ENCODE measurements around the gene FAM222A. TPM values are rescaled to one million over a fixed set of nuclear protein-coding genes. Genes with fewer than 3 reads are reported as not detected.

The FAM222A gene
- polyA plus RNA-seq, 3 donors, result 0.34 to 2.1 (median 1.7) TPM

DNA sequence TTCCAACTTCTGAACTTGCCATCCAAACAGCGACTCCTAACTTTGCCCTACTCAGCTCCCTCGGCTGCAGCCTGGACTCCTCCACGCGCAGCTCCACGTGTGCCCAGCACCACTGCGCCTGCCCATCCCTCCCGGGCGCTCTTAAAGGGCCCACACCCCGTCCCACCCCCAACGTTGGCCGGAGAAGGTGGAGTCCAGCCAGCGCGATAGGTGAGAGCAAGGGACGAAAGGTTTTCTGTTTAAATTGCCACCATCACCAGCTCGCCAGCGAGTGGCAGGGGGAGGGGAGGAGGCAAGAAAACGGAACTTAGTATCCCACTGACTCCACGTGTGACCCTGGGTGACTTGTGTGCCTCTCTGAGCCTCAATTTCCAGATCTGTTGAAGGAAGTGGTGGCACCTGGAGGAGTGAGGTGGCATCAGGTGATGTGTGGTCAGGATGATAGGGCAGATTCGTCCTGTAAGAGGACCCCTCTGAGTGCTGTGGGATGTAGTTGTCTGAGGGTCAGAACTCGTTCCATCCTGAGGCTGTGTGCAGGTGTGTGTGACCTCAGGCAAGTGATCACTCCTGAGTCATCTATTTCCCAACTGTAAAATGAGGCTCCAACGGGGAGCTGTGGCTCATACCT, 59.9 kb downstream of the FAM222A start:
- no peak overlapping the region for H3K27ac ChIP-seq (ENCODE audit: low read depth, low read length)
- 18 to 29% (median 26%) methylated on average over 21 of the region's 21 CpGs for WGBS, 3 donors

DNA sequence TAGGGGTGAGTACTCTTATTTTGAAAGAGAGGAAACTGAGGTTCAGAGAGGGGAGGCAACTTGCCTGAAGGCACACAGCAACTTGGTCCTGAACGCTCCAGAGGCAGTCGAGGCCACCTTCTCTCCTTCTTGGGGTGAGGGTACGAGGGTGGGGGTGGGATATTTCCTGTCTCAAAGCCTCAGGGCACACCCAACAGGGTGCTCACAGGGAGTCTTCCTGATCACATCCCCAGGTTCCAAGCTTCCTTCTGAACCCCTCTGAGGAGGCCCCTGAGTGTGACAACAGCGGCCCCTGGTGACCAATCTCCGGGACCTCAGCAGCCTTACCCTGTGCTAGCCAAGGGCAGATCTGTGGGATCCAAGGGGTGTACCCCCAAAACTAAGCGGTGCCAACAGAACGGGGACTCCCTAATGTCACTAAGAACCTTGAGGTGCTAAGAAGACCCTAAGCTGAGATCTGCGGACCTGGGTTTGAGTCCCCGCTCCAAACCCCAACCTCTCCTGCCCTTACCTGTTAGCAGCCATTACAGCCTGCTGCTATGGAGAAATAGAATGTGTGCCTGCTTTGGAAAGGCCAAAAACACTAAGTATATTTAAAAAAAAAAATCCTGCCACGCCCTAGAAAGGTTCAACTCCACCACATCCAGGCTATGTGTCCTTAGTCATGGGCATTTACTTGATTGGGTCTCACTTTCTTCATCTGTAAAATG, 61.7 kb downstream of the FAM222A start:
- no peak overlapping the region for H3K27ac ChIP-seq (ENCODE audit: low read depth, low read length)
- WGBS, 3 donors, result 16 to 20% (median 19%) methylated on average over 10 of the region's 10 CpGs

DNA sequence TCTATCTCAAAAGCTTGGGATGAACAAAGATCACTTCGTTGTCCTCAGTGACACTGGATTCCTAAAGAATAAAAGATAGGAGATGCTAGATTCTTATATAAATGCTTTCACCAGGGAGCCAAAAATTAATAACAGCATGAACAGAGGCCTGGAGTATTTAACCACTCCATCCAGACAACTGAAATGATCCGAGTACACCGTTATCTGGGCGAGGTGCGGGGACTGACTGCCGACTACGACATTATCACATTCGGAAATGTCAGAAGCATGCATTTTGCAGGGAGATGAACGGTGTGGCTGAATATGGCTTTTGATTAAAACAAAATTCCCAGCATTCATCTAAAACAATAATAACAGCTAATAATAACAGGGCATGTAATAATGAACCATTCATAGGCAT, 63.0 kb downstream of the FAM222A start:
- no peak overlapping the region for H3K27ac ChIP-seq (ENCODE audit: low read depth, low read length)
- WGBS, 3 donors, result 67 to 74% (median 71%) methylated on average over 9 of the region's 9 CpGs

DNA sequence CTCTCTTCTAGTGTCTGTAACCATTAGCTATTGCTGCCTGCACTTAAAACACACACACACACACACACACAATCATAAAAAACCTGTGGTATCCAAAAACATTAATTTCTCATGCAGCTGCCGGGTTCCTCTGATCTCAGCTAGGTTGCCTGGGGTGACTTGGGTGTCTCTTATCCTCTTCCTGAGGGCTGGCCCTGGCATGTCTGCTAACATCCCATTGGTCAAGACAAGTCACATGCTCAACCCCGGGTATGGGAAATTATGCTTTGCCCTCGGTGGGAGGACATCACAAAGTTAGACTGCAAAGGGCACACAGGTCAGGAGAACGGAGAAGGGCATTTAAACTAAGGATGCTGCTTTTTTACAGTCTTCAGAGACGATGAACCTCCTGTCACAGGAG, 63.9 kb downstream of the FAM222A start:
- 33 to 44% (median 34%) methylated on average over 5 of the region's 5 CpGs for WGBS, 3 donors
- H3K27ac ChIP-seq (ENCODE audit: low read depth, low read length), result no peak overlapping the region

DNA sequence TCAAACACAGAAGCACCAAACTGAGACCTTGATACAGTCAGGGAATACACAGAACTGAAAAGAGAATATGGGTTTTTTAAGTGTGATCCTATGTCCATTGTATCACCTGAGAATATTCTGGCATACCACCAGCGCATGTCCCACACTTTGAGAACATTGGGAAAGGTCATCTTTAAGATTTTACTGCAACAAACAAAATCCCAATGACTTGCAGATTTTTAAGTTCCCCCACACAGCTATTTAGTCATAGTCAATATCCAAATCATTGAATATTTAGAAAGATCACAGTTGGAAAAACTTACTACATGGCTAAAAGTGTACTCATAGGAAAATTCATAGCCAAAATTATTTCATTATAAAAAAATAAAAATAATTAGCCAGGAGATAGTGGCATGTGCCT, 65.1 kb downstream of the FAM222A start:
- WGBS, 3 donors, result 47 to 97% (median 95%) methylated on average over 1 of the region's 1 CpG
- H3K27ac ChIP-seq (ENCODE audit: low read depth, low read length), result no peak overlapping the region

DNA sequence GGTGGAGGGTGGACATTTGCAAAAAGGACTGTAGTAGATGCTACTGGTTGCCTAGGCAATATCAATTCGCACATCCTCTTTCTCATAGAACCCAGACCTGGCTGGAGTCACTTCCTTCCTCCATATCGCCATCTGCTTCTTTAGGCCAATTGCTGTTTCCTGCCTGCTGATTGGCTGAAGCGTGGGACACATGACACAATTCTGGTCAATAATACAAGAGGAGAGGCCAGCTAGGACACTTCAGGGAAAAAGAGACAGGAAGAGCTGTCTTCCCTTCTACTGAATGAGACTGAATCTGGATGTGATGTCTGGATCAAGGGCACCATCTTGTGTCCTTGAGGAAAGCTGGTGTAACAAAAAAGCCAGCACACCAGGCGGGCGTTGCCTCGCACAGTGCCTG, 65.8 kb downstream of the FAM222A start:
- H3K27ac ChIP-seq (ENCODE audit: low read depth, low read length), result no peak overlapping the region
- WGBS, 3 donors, result 76 to 93% (median 77%) methylated on average over 6 of the region's 6 CpGs

DNA sequence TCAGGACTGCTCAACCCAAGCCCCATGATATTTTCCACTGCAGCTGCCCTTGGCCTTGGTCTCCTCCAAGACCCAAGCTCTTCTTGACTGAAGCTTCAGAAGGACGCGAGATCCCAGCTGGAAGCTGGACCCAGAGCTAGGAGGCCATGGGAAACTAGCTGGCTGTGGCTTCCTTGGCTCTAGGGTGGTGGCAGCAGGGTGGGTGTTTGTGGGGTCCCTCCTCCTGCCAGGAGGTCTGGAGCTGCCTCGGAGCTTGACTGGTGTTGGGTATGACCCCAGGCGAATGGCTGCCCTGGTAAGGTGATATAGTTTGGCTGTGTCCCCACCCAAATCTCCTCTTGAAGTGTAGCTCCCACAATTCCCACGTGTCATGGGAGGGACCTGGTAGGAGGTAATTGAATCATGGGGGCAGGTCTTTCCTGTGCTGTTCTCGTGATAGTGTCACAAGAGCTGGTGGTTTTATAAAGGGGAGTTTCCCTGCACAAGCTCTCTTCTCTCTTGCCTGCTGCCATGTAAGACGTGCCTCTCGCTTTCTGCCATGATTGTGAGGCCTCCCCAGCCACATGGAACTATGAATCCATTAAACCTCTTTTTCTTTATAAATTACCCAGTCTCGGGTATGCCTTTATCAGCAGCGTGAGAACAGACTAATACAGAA, 68.2 kb downstream of the FAM222A start:
- WGBS, 3 donors, result 77 to 88% (median 79%) methylated on average over 10 of the region's 10 CpGs

DNA sequence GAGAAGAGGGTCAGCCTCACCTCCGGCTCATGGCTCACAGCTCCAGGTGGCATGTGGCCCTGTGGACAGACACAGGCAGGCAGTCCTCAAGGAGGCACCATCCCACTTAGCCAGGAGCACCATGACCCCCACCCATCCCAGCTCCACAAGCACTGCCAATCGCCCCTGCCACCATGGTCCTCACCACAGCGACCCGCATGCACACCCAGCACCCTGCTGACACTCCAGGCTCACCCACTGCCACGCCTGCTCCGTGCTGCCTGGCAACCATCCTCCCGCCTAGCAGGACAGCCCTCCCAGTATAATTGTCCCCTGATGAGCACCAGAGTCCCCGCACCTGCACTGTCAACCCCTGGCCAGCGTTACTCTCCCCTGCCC, 68.7 kb downstream of the FAM222A start:
- WGBS, 3 donors, result 81 to 94% (median 92%) methylated on average over 9 of the region's 9 CpGs
- no peak overlapping the region for H3K27ac ChIP-seq (ENCODE audit: low read depth, low read length)

More for the DNA sequence above, 68.2 kb downstream of the FAM222A start:
- H3K27ac ChIP-seq (ENCODE audit: low read depth, low read length), result no peak overlapping the region

DNA sequence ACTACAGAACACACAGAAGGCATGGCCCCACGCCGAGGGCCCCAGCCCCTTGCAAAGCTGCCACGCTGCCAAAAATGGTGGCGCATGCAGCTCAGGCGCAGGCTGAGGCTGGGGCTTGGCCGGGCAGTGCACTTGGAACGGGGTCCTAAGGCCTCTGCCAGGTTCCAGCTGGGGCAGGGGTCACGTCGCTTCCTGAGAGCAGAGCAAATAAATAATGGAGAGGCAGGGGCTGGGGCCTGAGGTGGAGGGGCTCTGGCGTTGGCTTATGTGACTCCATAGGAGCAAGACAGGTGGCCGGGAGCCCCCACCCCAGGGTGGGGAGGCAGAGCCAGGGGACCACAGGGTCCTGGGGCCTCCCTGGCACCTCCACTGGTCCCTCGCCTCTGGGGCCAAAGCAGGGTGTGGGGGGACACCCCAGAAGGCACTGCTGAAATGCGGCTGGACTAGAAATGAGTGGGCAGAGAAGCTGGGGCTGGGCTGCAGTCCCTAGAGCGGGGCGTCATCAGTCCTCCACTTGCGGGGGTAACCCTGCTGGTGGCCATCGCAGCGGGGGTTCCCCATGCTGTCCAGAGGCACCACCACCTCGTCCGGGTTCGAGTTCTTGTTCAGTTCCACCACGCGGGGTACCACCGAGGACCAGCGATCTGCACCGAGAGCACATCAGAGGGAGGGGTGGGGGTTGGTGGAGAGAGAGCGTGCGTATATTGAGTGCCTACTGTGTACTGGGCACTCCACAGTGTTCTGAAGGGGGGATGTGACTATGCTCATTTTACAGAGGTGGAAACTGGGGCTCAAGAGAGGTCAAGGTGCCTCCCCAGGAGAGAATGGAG, 69.7 kb downstream of the FAM222A start:
- 81 to 83% (median 82%) methylated on average over 27 to 28 of the region's 28 CpGs for WGBS, 3 donors
- H3K27ac ChIP-seq (ENCODE audit: low read depth, low read length), result no peak overlapping the region

DNA sequence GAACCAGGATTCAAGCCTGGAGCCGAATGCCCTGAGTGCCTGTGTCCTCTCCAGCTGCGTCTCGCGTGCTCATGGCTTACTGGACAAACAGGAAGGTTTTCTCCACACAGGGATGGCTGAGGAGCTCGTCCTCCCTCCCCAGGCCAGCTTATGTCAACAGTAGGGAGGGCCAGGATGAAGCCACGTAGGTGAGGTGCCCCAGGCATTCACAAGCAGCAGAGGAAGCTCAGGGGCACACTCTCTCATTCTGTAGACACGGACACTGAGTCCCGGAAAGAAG, 70.3 kb downstream of the FAM222A start:
- WGBS, 3 donors, result 75 to 81% (median 80%) methylated on average over 8 of the region's 8 CpGs
- H3K27ac ChIP-seq (ENCODE audit: low read depth, low read length), result no peak overlapping the region

DNA sequence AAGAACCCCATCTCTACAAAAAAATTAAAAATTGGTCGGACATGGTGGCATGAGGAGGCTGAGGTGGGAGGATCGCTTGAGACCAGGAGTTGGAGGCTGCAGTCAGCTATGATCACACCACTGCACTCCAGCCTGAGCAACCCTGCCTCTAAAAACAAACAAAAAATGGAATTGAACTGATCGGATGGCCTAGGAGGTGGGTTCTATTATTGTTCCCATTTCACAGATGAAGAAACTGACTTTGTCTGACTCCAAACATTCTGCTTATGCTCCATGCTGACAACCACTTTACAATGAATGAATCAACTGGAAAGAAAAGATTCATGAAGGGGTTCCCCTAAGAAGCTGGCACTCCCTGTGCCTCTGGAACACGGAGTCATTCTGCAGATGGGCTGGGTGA, 72.2 kb downstream of the FAM222A start:
- 77 to 93% (median 84%) methylated on average over 4 of the region's 4 CpGs for WGBS, 3 donors

DNA sequence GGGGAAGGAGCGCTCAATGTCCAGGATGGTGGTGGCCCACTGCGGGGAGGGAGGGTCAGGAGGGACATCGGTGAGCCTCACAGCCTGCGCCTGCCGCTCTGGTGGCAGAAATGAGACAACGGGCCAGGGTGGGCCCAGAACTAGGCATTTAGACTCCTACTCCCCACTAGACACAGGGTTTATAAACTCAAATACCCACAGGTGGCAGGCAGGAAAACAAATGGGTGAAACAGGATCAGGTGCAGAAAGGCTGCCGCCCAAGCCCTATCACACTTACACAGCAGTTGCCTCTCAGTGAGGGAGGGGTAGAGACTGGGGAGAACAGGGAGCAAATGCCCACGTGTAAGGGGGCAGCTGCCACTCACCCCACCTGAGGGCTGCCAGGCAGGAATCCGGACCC, 73.2 kb downstream of the FAM222A start:
- 84 to 91% (median 87%) methylated on average over 9 of the region's 9 CpGs for WGBS, 3 donors
- H3K27ac ChIP-seq (ENCODE audit: low read depth, low read length), result no peak overlapping the region

More for the DNA sequence above, 72.2 kb downstream of the FAM222A start:
- H3K27ac ChIP-seq (ENCODE audit: low read depth, low read length), result no peak overlapping the region

DNA sequence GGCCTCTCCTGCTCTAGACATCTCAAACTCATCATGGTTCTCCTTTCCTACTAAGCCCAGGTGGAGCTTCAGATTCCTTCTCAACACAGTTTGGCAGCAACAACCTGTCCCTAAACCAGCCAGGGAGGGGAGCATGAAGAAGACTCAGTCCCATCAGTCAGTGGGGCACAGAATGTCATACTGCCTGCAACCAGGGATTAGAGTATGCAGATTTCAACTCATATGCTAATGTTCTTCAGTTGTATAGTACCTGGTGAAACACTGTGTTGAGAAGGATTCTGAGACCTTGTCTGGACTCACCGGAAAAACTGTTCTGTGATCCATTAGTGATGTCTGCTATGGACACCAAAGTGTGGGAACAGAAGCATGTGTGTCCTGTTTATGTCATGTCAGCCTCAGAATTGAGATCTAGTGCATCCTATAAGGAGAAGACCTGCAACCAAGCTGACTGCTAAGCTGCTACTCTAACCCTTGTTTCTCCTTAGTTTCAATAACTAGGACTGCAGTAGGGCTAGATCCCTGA, 76.0 kb downstream of the FAM222A start:
- WGBS, 3 donors, result 82 to 94% (median 84%) methylated on average over 1 of the region's 1 CpG
- no peak overlapping the region for H3K27ac ChIP-seq (ENCODE audit: low read depth, low read length)

DNA sequence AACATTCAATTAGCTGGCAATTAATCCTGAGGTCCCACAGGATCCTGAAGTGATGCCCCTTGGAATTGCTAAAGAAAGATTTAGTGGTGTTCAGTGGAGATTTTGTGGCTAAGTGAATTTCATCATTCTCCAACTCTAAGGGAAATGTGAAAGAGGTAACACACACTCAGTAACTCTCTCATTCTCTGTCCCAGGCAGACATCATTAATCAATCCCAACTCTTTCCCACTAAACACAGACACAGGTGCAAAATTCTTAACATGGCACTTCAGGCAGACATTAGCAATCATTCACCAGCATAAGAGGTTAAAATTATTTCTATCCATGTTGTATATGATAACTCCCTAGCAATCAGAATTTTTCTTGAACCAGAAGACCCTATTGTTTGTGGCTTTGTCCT, 79.4 kb downstream of the FAM222A start:
- no peak overlapping the region for H3K27ac ChIP-seq (ENCODE audit: low read depth, low read length)

DNA sequence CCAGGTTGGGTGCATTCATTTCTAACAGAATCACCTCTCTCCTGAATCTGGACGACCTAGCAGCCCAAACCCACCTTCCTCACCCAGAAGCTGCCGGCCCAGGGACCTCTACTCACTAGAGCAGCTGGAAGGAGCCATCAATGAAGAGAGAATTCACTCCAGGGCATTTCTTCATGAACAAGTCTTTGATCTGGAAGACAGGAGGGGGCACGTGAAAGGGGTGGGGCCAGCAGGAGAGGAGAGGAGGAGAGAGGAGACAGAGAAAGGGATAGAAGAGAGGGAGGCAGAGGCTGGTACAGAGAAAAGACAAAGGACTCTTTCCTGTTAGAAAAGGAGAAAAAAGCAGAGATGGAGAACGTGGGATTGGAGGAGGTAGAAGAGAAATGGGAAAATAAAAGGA, 79.8 kb downstream of the FAM222A start:
- 44 to 58% (median 51%) methylated on average over 4 of the region's 4 CpGs for WGBS, 3 donors
- H3K27ac ChIP-seq (ENCODE audit: low read depth, low read length), result no peak overlapping the region

DNA sequence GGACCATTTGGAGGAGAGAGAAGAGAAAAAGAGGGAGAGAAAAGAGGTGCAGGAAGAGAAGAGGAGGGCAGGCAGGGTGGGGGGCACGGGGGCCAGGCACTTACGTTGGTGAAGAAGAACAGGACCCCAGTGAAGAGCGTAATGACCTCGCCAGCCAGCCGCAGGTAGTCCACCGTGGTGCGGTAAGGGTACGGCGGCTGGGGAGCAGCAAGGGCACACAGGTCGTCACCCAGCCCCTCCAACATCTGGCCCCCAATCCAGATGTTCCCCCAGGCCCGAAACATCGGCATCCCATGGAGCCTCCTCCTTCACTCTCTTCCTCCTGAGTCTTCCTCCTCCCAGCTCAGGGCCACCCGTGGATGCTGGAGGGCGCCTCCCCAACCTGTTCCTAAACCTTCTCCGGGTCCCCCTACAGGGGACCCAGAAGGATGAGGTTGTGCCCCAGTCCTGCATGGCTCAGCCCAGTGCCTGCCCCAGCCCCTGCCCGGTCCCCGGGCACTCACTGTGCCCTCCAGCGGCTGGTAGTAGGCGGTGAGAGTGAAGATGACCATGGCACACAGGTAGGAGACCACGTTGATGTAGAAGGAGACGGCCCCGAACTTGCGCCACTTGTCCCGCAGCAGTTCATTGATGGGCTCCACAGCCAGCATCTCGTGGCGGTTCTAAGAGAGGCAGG, 80.3 kb downstream of the FAM222A start:
- H3K27ac ChIP-seq (ENCODE audit: low read depth, low read length), result no peak overlapping the region
- WGBS, 3 donors, result 84 to 87% (median 87%) methylated on average over 26 of the region's 26 CpGs

DNA sequence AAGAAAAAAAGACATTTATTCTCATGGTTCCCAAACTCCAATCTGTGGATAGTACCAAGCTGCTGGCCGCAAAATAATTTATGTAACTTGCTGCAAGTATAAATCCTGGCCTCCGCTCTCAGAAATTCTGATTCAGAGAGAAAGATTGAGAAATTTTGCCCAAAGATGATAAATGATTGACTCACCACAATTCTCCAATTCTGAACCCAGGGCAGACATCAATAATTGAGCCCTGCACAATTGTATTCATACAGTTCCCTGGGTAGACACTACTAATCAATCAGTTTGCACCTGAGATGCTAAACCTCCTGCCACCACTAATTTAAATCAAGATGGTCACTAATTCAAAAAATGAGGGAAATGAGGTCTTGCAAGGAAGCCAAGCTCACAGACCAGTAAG, 81.4 kb downstream of the FAM222A start:
- H3K27ac ChIP-seq (ENCODE audit: low read depth, low read length), result no peak overlapping the region
- WGBS, 3 donors, result 88 to 93% (median 89%) methylated on average over 2 of the region's 2 CpGs

DNA sequence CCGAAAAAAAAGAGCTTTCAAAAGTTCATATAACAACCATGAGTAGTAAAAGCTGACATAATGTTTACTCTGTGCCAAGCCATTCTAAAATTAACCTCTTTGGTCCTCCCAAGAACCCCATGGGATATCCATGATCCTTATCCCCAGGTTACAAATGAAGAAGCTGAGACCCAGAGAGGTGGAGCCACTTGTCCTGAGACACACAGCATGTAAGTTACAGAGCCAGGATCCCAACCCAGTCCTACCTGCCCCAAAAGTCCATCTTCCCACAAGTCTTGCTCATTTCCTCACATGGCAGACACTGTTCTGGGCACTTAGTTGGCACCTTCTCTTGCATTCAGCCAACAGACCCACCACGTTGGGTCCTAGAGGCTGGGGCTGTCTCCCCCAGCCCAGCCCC, 82.4 kb downstream of the FAM222A start:
- 72 to 82% (median 79%) methylated on average over 2 of the region's 2 CpGs for WGBS, 3 donors

More for the DNA sequence above, 82.4 kb downstream of the FAM222A start:
- H3K27ac ChIP-seq (ENCODE audit: low read depth, low read length), result no peak overlapping the region
